Measurements from ENCODE around the gene MEGF10. TPM values are rescaled to one million over a fixed set of nuclear protein-coding genes. Genes with fewer than 3 reads are reported as not detected.

The MEGF10 gene
- total RNA-seq, 2 donors from 2014 or later = 0.49 to 0.92 TPM

DNA sequence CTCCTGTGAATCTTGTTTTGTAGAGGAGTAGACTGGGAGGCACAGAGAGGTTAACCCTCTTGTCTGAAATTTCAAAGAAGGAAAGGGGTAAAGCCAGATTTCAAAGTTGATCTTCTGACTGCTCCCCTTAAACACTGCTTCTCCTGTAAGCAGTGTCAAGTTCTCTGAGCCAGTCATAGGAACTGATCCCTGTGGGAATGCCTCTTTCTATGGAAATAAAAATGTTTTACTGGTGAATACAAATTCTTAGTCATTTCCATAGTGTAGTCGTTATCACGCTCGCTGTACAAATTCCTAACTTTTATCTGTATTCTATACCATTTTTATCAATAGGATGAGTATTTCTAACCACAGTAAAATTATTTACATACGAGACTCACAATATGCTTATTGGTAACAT is 160.5 kb downstream of the MEGF10 start:
- ATAC-seq = no peak
- intact Hi-C loops (cut with DNase I, micrococcal nuclease) = no loop called here
- no peak for DNase-seq

DNA sequence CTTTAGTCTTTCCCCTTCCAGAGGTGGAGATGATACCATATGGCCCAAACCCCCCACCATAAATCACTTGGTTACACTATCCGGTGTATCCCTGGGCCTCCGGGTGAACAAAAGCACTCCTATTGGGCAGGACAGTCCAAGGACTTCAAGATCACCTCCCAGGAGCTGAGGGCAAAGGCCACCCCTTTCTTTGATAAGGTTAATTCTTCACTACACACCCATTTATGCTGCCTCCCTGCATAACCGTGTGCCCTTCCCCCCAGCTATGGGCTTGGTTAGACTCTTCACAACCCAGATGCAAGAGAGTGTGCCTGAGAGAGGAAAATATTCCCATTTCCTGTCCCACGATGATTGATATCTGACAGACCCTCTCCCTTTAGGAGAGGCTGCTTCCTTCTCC is 162.0 kb downstream of the MEGF10 start:
- DNase-seq (no peak), ATAC-seq (peak; percentile 71)
- intact Hi-C loops (cut with DNase I, micrococcal nuclease) = no loop called here

DNA sequence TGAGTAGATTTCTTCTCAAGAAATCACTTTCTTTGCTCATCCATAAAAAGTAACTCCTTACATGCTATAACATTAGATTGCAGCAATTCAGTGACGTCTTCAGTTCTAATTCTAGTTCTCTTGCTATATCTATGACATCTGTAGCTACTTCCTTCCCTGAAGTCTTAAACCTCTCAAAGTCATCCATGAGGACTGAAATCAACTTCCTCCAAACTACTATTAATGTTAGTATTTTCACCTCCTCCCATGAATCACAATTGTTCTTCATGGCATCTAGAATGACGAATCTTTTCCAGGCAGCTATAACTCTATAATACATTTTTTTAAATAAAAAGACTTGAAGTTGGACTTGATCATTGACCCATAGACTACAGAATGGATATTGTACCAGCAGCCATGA is 180.6 kb downstream of the MEGF10 start:
- ATAC-seq = no peak
- intact Hi-C loops (cut with DNase I, micrococcal nuclease) = no loop called here

DNA sequence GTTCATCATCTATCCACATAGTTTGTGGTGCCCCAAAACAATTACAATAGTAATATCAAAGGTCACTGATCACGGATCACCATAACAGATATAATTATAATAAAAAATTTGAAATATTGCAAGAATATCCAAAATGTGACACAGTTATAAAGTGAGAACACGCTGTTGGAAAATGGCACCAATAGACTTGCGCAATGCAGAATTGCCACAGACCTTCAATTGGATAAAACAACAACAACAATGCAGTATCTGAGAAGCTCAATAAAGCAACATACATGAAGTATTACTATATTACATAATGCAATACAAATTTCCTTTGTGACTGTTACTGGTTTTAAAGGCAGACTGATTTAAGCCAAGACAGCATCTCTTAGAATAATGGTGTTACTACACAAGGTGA is 182.1 kb downstream of the MEGF10 start:
- intact Hi-C loops (cut with DNase I, micrococcal nuclease) = no loop called here
- DNase-seq (no peak), ATAC-seq (no peak)

More for the DNA sequence above, 180.6 kb downstream of the MEGF10 start:
- no peak for DNase-seq

GRCh38 chr5:127486471-127486870 is 195.9 kb downstream of the MEGF10 start:
- no peak for DNase-seq
- no peak for ATAC-seq
- intact Hi-C loops (cut with DNase I, micrococcal nuclease) = no loop called here

GRCh38 chr5:127492854-127493738 is 202.5 kb downstream of the MEGF10 start:
- ATAC-seq = peak; percentile 96
- DNase-seq = no peak
- intact Hi-C loops (cut with DNase I, micrococcal nuclease) = loop anchor here in 1 of 2 donors (5.0 kb wide), 1 partner anchor 206 kb away; no protein-coding TSS in a partner anchor

DNA sequence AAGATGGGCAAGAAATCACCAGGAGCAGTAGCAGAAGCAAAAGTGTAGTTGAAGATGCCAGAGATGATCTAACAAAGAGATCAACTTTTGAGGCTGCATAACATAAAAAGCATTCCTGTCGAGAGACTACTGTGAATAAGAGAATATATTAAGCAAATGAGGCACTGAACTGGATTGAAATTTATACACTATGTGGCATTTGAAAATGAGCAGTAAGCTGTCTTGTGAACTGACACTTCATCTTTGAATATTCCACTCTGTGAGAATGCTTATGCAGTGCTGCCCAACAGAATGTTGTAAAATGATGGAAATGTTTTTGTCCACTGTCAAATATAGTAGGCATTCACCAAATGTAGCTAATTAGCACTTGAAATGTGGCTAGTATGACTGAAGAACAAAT is 208.0 kb downstream of the MEGF10 start:
- no peak for ATAC-seq
- intact Hi-C loops (cut with DNase I, micrococcal nuclease) = no loop called here
- no peak for DNase-seq

DNA sequence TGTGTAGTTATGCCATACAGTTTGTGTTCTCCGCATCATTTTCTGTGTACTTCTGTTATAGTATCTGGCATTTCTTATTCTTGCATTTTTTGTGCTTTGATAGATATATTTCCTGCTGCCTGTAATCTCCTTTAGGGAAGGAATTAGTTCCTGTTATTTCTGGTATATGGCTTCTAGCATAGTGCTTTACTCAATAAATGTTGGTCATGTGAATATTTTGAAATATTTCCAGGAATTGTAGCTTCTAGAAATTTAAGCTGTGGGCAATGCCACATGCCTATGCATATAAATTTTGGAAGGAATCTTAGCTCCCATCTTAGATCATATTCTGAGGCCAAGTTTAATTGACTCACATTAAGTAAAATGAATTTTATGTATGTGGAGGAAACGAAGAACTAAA is 215.3 kb downstream of the MEGF10 start:
- ATAC-seq = no peak
- intact Hi-C loops (cut with DNase I, micrococcal nuclease) = no loop called here
- no peak for DNase-seq

- intact Hi-C loops (cut with DNase I, micrococcal nuclease) = no loop called here
- no peak for ATAC-seq
These were observed 216.0 kb downstream of the MEGF10 start for GRCh38 chr5:127506616-127507015.

GRCh38 chr5:127508644-127509373 is 218.2 kb downstream of the MEGF10 start:
- DNase-seq = no peak
- ATAC-seq = no peak
- intact Hi-C loops (cut with DNase I, micrococcal nuclease) = no loop called here

More at GRCh38 chr5:127506616-127507015, 216.0 kb downstream of the MEGF10 start:
- DNase-seq = no peak

Other genes with a start within 250 kb of the MEGF10 start
- 10 to 100 TPM; 11.0 to 15.3 TPM for gene C5orf63, start 217.3 kb upstream of the MEGF10 start, total RNA-seq
- gene PRRC1, start 226.8 kb downstream of the MEGF10 start, total RNA-seq = 10 to 100 TPM; 65.4 to 77.7 TPM

All from left colon (tissue), 2 donors.